T47D (cell line): ENCODE results near the gene CLDN22.

Experiments used
- DNase-seq, 2 experiments: peaks; one replicate each; pipeline versions ENCODE4 v3.0.0 to v3.0.0-alpha.2; 2011 to 2012; ENCODE audit warnings: low read depth in 1 of 2, low spot score in 1 of 2
- JUND ChIP-seq: IDR thresholded peaks from 2 replicates; pipeline ENCODE4 v1.6.1; 2012; ENCODE audit warnings: low read depth
- in situ Hi-C: cut with HindIII; loops from 2 replicates; pipeline ENCODE4 v1.10.0; 2016; ENCODE audit warnings: low sequenced_read_pairs, low pct_unique_long_range_greater_than_20kb

The CLDN22 gene

GRCh38 chr4:183353557-183353956, 33.5 kb upstream of the CLDN22 start:
- in situ Hi-C loops, result no loop called here
- DNase-seq, result no peak

GRCh38 chr4:183352546-183352945, 32.5 kb upstream of the CLDN22 start:
- DNase-seq, result no peak
- in situ Hi-C loops, result no loop called here
- no peak for TF ChIP-seq JUND

More at GRCh38 chr4:183353557-183353956, 33.5 kb upstream of the CLDN22 start:
- no peak for TF ChIP-seq JUND

- no peak for DNase-seq
- in situ Hi-C loops, result no loop called here
- no peak for TF ChIP-seq JUND
These were observed 30.4 kb upstream of the CLDN22 start for GRCh38 chr4:183350317-183351071.

- no peak for TF ChIP-seq JUND
- no peak for DNase-seq
- in situ Hi-C loops, result no loop called here
These were observed 29.6 kb upstream of the CLDN22 start for GRCh38 chr4:183349673-183350072.

- TF ChIP-seq JUND, result no peak
- no peak for DNase-seq
- in situ Hi-C loops, result no loop called here
These were observed 28.9 kb upstream of the CLDN22 start for GRCh38 chr4:183348706-183349659.

- no peak for DNase-seq
- no peak for TF ChIP-seq JUND
- in situ Hi-C loops, result no loop called here
These were observed 28.1 kb upstream of the CLDN22 start for GRCh38 chr4:183348136-183348535.

GRCh38 chr4:183347566-183347965, 27.5 kb upstream of the CLDN22 start:
- DNase-seq, result no peak
- no peak for TF ChIP-seq JUND
- in situ Hi-C loops, result no loop called here

GRCh38 chr4:183347146-183347545, 27.1 kb upstream of the CLDN22 start:
- in situ Hi-C loops, result no loop called here
- no peak for DNase-seq
- TF ChIP-seq JUND, result no peak

- no peak for TF ChIP-seq JUND
- no peak for DNase-seq
- in situ Hi-C loops, result no loop called here
These were observed 25.2 kb upstream of the CLDN22 start for GRCh38 chr4:183345261-183345660.

- DNase-seq, result no peak
- in situ Hi-C loops, result no loop called here
- no peak for TF ChIP-seq JUND
These were observed 24.6 kb upstream of the CLDN22 start for GRCh38 chr4:183344523-183345255.

GRCh38 chr4:183343730-183344129, 23.7 kb upstream of the CLDN22 start:
- in situ Hi-C loops, result no loop called here
- no peak for TF ChIP-seq JUND
- DNase-seq, result no peak
